ENCODE data around the gene PNISR.
"Not testable (repeated sequence)": the region's sequence is repeated elsewhere in the genome, so short reads cannot be mapped to it uniquely, and the experiment has no call there.

Gene PNISR

GRCh38 chr6:99424761-99425646, at the start of gene PNISR:
Gene PNISR (minus strand): TSS chr6:99425308. CDS start chr6:99414659, 10,649 bp downstream.
- DNase-seq: peak; percentile 81 to 86

GRCh38 chr6:99473730-99474129, 48.6 kb upstream of the PNISR start:
- DNase-seq: no peak

GRCh38 chr6:99471638-99472037, 46.5 kb upstream of the PNISR start:
- no peak for DNase-seq

- no peak for DNase-seq
These were observed 42.5 kb upstream of the PNISR start for GRCh38 chr6:99467509-99468106.

- not testable (repeated sequence) for DNase-seq
These were observed 34.0 kb upstream of the PNISR start for GRCh38 chr6:99459133-99459532.

GRCh38 chr6:99458319-99458718, 33.2 kb upstream of the PNISR start:
- no peak for DNase-seq

GRCh38 chr6:99446076-99446475, 21.0 kb upstream of the PNISR start:
- no peak for DNase-seq

- no peak for DNase-seq
These were observed 9.8 kb upstream of the PNISR start for GRCh38 chr6:99434702-99435530.

- no peak for DNase-seq
These were observed 7.8 kb upstream of the PNISR start for GRCh38 chr6:99432877-99433276.

GRCh38 chr6:99431901-99432300, 6.8 kb upstream of the PNISR start:
- DNase-seq: no peak

GRCh38 chr6:99427988-99428387, 2.9 kb upstream of the PNISR start:
- no peak for DNase-seq

GRCh38 chr6:99426451-99426757, 1.3 kb upstream of the PNISR start:
- DNase-seq: no peak

GRCh38 chr6:99425647-99426450, 741 bp upstream of the PNISR start:
- DNase-seq: peak; percentile 74

- no peak for DNase-seq
These were observed 1.1 kb downstream of the PNISR start for GRCh38 chr6:99424022-99424421.

- no peak for DNase-seq
These were observed 2.2 kb downstream of the PNISR start for GRCh38 chr6:99422912-99423311.

GRCh38 chr6:99416892-99417767, 8.0 kb downstream of the PNISR start:
- DNase-seq: no peak

- DNase-seq: no peak
These were observed 8.9 kb downstream of the PNISR start for GRCh38 chr6:99416226-99416625.

GRCh38 chr6:99415446-99415845, 9.7 kb downstream of the PNISR start:
- no peak for DNase-seq

GRCh38 chr6:99412065-99412464, 13.0 kb downstream of the PNISR start:
- DNase-seq: no peak

- no peak for DNase-seq
These were observed 15.4 kb downstream of the PNISR start for GRCh38 chr6:99409672-99410071.

GRCh38 chr6:99407076-99407475, 18.0 kb downstream of the PNISR start:
- DNase-seq: no peak

- no peak for DNase-seq
These were observed 22.7 kb downstream of the PNISR start for GRCh38 chr6:99402448-99402847.

All from stimulated activated CD4-positive, alpha-beta T cell treated with anti-CD3 and anti-CD28 coated beads, Interleukin-2, amount 100 ng/mL, for 24 hours (primary cell).